ENCODE data around the gene ACSM6. TPM values are rescaled to one million over a fixed set of nuclear protein-coding genes. Genes with fewer than 3 reads are reported as not detected.
A peak's percentile ranks its signal among the peaks of the same experiment; 100 is the strongest.

The ACSM6 gene
- total RNA-seq, 2 experiments from 2014 or later = not detected

DNA sequence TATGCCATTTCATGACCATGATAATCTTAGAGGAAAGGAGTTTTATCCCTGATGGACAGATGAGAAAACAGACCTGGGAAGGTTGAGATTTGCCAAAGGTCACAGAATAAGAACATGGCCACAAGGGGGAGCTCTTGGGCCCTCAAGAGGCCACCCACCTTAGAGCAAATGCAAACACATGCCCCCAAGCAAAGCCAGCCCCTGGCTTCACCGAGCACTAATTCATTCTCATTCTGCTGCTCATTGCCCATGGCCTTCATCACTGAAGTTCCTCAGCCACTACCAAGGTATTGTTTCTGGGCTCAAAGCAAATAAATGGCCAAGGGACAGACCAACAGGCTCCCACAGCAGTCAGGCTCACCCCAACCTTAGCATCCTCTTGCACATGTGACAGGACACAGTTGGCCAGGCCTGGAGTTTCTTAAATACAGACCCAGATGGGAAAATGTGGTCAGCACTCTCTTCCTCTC is 52.6 kb downstream of the ACSM6 start:
- intact Hi-C loops (cut with micrococcal nuclease; ENCODE audit: unreplicated experiment) = loop anchor here (1.0 kb wide), 3 partner anchors 43 to 117 kb away; no protein-coding TSS in a partner anchor
- peak; percentile 96 for TF ChIP-seq CTCF (conservative IDR thresholded peaks at IDR 0.05; ENCODE audit: low read length)
- TF ChIP-seq EZH2phosphoT487 (IDR thresholded peaks at IDR 0.05; ENCODE audit: borderline replicate concordance, low read depth, low read length) = no peak
- Histone ChIP-seq H4K20me1 (ENCODE audit: insufficient read depth, low read length) (no peaks in the 10 kb centered on the region), H2AFZ (ENCODE audit: low read length) (peak overlapping the region; percentile 43; the same call in 1 of the 2 replicates), H3K79me2 (ENCODE audit: insufficient read depth, low read depth, low read length) (no peaks in the 10 kb centered on the region), H3K27ac (ENCODE audit: low read depth, low read length, poor library complexity, severe bottlenecking) (no peak overlapping the region), H3K9me2 (ENCODE audit: insufficient read depth, low read length) (no peaks in the 10 kb centered on the region), H3K4me1 (ENCODE audit: insufficient read depth, low read length, poor library complexity, severe bottlenecking) (peaks cover 51% of the 10 kb centered on the region), H3K4me2 (ENCODE audit: low read length) (peak overlapping the region; percentile 6; the same call in 1 of the 2 replicates), H3K9me3 (ENCODE audit: low read length) (no peaks in the 10 kb centered on the region), H3K36me3 (ENCODE audit: insufficient read depth, low read length) (no peaks in the 10 kb centered on the region), H3K4me3 (ENCODE audit: low read depth, low read length, poor library complexity, severe bottlenecking) (no peak overlapping the region)
- BruUV-seq (replicated peaks) = no TSS peak
- peak; percentile 89 for DNase-seq (ENCODE audit: low spot score)
- CTCF ChIA-PET (ENCODE audit: unreplicated experiment) = interaction anchor here (0.5 to 3.0 kb wide), 5 partner anchors 39 to 511 kb away, joined by 3 to 37 read pairs (median 4); no protein-coding TSS in a partner anchor
- POLR2A ChIA-PET = interaction anchor here (1.0 to 6.2 kb wide), 2 partner anchors 117 to 357 kb away, joined by 3 to 85 read pairs; no protein-coding TSS in a partner anchor

DNA sequence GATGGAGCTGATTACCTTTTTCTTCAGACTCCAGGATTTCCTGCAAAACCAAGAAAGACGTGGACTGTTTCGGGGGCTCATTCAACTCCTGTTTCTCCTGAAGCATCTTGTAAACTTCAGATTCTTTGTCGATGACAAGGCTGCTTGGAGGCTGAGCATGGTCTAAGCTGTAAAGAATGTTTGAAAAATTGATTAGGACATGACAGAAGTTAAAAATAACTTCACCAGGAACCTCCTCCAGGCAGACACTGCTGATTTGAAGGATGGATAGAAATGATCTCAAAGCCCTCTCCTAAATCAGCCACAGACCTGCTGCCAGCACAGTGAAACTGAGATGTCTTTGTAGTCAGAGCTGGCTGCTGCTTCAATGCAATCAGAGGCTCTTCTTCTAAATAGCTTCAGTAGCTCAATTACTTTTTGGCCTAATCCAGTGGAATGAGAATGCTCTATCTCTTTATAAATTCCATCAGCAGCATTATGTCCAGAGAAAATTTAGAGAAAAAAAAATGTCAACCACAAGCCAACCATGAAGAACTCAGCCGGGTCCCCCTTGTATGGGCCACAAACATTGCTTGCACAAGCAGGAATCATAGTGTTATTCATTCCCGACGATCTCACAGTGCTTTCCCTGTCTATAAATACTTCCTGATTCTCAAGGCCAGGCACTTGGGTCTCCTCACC is 53.3 kb downstream of the ACSM6 start:
- Histone ChIP-seq H3K4me1 (ENCODE audit: insufficient read depth, low read length, poor library complexity, severe bottlenecking) (peaks cover 48% of the 10 kb centered on the region), H3K9me3 (ENCODE audit: low read length) (no peaks in the 10 kb centered on the region), H3K79me2 (ENCODE audit: insufficient read depth, low read depth, low read length) (no peaks in the 10 kb centered on the region), H4K20me1 (ENCODE audit: insufficient read depth, low read length) (no peaks in the 10 kb centered on the region), H2AFZ (ENCODE audit: low read length) (0 out of 2 replicates have a peak overlapping the region, but pooled peaks have one; percentile 43), H3K36me3 (ENCODE audit: insufficient read depth, low read length) (no peaks in the 10 kb centered on the region), H3K9me2 (ENCODE audit: insufficient read depth, low read length) (no peaks in the 10 kb centered on the region), H3K4me3 (ENCODE audit: low read depth, low read length, poor library complexity, severe bottlenecking) (no peak overlapping the region), H3K27ac (ENCODE audit: low read depth, low read length, poor library complexity, severe bottlenecking) (no peak overlapping the region), H3K4me2 (ENCODE audit: low read length) (no peak overlapping the region)
- intact Hi-C loops (cut with micrococcal nuclease; ENCODE audit: unreplicated experiment) = no loop called here
- TF ChIP-seq EZH2phosphoT487 (IDR thresholded peaks at IDR 0.05; ENCODE audit: borderline replicate concordance, low read depth, low read length) (no peak), CTCF (conservative IDR thresholded peaks at IDR 0.05; ENCODE audit: low read length) (no peak)
- POLR2A ChIA-PET = interaction anchor here (1.0 to 6.2 kb wide), 2 partner anchors 116 to 356 kb away, joined by 3 to 85 read pairs; no protein-coding TSS in a partner anchor
- BruUV-seq (replicated peaks) = no TSS peak
- DNase-seq (ENCODE audit: low spot score) = no peak
- CTCF ChIA-PET (ENCODE audit: unreplicated experiment) = interaction anchor here (0.5 to 3.0 kb wide), 4 partner anchors 38 to 511 kb away, joined by 3 to 37 read pairs (median 5); no protein-coding TSS in a partner anchor

All from OCI-LY7 (cell line).